Suprapubic skin (tissue), 4 donors: ENCODE results near the gene BRIP1.

Source experiments
- EP300 ChIP-seq: sonication (generic); formaldehyde crosslinking; IDR thresholded peaks from one replicate; pipeline ENCODE4 v1.6.1; 2017; ENCODE audit warnings: antibody characterized with exemption
- POLR2AphosphoS5 ChIP-seq, 3 donors: sonication (generic); formaldehyde crosslinking; IDR thresholded peaks; one replicate each; pipeline ENCODE4 v1.6.1; 2017; ENCODE audit warnings: antibody characterized with exemption in 3 of 3
- TF ChIP-seq, protein P1 (sequence below), 2 donors: fragments of 200-600 bp in 1 of 2; fragments of 450-650 bp in 1 of 2; sonication (generic) in 1 of 2; IDR thresholded peaks; one replicate each; pipeline ENCODE4 v1.5.1; 2016 to 2019; ENCODE audit warnings: antibody characterized with exemption in 2 of 2, mild to moderate bottlenecking in 1 of 2, moderate library complexity in 1 of 2

GRCh38 chr17:61875804-61876203 lies 12.5 kb upstream of the BRIP1 start:
- TF ChIP-seq EP300 (no peak), POLR2AphosphoS5 (IDR thresholded peaks at IDR 0.05) (no peak)
- TF ChIP-seq, protein P1, sequence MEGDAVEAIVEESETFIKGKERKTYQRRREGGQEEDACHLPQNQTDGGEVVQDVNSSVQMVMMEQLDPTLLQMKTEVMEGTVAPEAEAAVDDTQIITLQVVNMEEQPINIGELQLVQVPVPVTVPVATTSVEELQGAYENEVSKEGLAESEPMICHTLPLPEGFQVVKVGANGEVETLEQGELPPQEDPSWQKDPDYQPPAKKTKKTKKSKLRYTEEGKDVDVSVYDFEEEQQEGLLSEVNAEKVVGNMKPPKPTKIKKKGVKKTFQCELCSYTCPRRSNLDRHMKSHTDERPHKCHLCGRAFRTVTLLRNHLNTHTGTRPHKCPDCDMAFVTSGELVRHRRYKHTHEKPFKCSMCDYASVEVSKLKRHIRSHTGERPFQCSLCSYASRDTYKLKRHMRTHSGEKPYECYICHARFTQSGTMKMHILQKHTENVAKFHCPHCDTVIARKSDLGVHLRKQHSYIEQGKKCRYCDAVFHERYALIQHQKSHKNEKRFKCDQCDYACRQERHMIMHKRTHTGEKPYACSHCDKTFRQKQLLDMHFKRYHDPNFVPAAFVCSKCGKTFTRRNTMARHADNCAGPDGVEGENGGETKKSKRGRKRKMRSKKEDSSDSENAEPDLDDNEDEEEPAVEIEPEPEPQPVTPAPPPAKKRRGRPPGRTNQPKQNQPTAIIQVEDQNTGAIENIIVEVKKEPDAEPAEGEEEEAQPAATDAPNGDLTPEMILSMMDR (IDR thresholded peaks at IDR 0.05) = no peak
